ENCODE results near the gene ABTB2. TPM values are rescaled to one million over a fixed set of nuclear protein-coding genes. Genes with fewer than 3 reads are reported as not detected.

Gene ABTB2
- polyA plus RNA-seq, 1 of the 3 experiments (the other 2 are of a cell fraction), result 7.8 TPM

DNA sequence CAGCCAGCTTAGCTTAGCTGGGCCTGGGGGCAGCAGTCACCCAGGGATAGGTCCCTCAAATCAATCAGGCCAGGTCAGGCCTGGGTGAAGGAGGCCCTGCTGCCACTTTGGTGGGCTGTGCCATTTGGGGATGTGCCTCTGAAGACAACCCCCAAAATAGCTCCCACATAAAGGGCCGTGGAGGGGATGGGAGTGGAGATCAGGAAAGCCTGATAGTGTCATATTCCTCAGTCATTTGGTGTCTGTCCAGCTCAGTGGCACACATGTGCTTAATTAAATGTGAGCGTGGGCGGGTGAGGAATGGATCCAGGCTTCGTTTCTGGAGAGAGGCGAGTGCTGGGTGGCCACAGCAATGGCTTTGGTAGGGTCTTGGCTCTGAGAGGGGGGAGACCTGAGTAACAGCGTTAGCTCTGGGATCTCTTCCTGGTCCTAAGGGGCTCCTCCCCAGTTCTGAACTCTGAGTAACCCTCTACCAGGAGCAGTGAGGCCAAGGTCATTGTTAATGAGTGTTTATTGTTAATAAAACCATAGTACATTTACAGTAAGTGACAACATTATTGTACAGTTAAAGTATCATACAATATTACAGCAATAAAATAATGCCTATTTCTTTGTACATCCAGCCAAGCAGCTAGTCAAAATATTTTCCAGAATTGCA is 207.2 kb downstream of the ABTB2 start:
- Histone ChIP-seq H3K9me2 (no peaks in the 10 kb centered on the region), H3K4me2 (no peak overlapping the region), H3F3A (replicated peaks; ENCODE audit: insufficient read depth) (no peaks in the 10 kb centered on the region), H3K27me3 (ENCODE audit: insufficient read depth) (no peaks in the 10 kb centered on the region), H3K9me3 (no peaks in the 10 kb centered on the region), H3K4me3 (ENCODE audit: low read depth in 2 of 2, low read length in 1 of 2) (no peak overlapping the region), H3K4me1 (ENCODE audit: control insufficient read depth in 1 of 2, insufficient read depth in 2 of 2, low read depth in 1 of 2, low read length in 1 of 2) (peaks cover 0 to 28% of the 10 kb centered on the region in 2 experiments; a peak in 3 of 4 replicates), H3K27ac (ENCODE audit: low read depth in 2 of 2, low read length in 1 of 2) (peak overlapping the region in 1 of 2 experiments; percentile 70; a peak in 2 of 4 replicates), H2AFZ (ENCODE audit: low read depth) (no peak overlapping the region), H4K20me1 (ENCODE audit: insufficient read depth) (no peaks in the 10 kb centered on the region), H3K36me3 (replicated peaks in 1 of 2; ENCODE audit: control insufficient read depth in 1 of 2, insufficient read depth in 2 of 2, low read length in 1 of 2) (peaks cover 16 to 74% of the 10 kb centered on the region in 2 experiments), H3K9ac (no peak overlapping the region), H3K79me2 (ENCODE audit: insufficient read depth) (no peaks in the 10 kb centered on the region)
- DNase-seq, result peak; percentile 82
- ChIA-PET POLR2A (interaction anchor here (1.6 to 2.5 kb wide), 2 partner anchors 10 to 207 kb away, joined by 6 to 13 read pairs; partner anchors contain the start of gene ABTB2), CTCF (interaction anchor here (0.6 to 5.7 kb wide), 18 partner anchors 8 to 212 kb away, joined by 3 to 61 read pairs (median 4); partner anchors contain the start of gene ABTB2)
- WGBS (ENCODE audit: low lambda C conversion rate), result 66% methylated on average over 5 of the region's 6 CpGs
- TF ChIP-seq CHD2 (IDR thresholded peaks at IDR 0.05; ENCODE audit: low read length, partially characterized antibody) (peak; percentile 54), MEF2A (IDR thresholded peaks at IDR 0.05; ENCODE audit: borderline replicate concordance, low read depth) (no peak), GATA2 (CRISPR knock-in tag; IDR thresholded peaks at IDR 0.05) (peak; percentile 85), FOXJ3 (CRISPR knock-in tag; IDR thresholded peaks at IDR 0.05) (no peak), MXI1 (IDR thresholded peaks at IDR 0.05; ENCODE audit: low read depth, low read length) (peak; percentile 75), SIN3A (IDR thresholded peaks at IDR 0.05; ENCODE audit: borderline replicate concordance, low read depth, low read length) (no peak), JUND (IDR thresholded peaks at IDR 0.05) (no peak), TCF12 (IDR thresholded peaks at IDR 0.05) (0 out of 2 replicates have a peak, but pooled peaks have one; percentile 13), EP300 (IDR thresholded peaks at IDR 0.05; ENCODE audit: borderline replicate concordance in 1 of 2, low read depth in 1 of 2, low read length in 1 of 2) (peak in 1 of 2 experiments; percentile 73; a peak in 1 of 4 replicates), RAD21 (IDR thresholded peaks at IDR 0.05; ENCODE audit: low read length) (peak; percentile 13; the same call in 1 of the 2 replicates), RFX5 (IDR thresholded peaks at IDR 0.05; ENCODE audit: low read length) (no peak), RCOR1 (IDR thresholded peaks at IDR 0.05; ENCODE audit: low read length) (peak; percentile 79), NRF1 (IDR thresholded peaks at IDR 0.05; ENCODE audit: low read depth, low read length) (no peak)
- TF ChIP-seq, protein P1, sequence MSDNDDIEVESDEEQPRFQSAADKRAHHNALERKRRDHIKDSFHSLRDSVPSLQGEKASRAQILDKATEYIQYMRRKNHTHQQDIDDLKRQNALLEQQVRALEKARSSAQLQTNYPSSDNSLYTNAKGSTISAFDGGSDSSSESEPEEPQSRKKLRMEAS (IDR thresholded peaks at IDR 0.05; ENCODE audit: low read depth), result no peak
- TF ChIP-seq, protein P2, sequence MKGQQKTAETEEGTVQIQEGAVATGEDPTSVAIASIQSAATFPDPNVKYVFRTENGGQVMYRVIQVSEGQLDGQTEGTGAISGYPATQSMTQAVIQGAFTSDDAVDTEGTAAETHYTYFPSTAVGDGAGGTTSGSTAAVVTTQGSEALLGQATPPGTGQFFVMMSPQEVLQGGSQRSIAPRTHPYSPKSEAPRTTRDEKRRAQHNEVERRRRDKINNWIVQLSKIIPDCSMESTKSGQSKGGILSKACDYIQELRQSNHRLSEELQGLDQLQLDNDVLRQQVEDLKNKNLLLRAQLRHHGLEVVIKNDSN (IDR thresholded peaks at IDR 0.05; ENCODE audit: borderline replicate concordance, low read depth), result no peak
- TF ChIP-seq, protein P3, sequence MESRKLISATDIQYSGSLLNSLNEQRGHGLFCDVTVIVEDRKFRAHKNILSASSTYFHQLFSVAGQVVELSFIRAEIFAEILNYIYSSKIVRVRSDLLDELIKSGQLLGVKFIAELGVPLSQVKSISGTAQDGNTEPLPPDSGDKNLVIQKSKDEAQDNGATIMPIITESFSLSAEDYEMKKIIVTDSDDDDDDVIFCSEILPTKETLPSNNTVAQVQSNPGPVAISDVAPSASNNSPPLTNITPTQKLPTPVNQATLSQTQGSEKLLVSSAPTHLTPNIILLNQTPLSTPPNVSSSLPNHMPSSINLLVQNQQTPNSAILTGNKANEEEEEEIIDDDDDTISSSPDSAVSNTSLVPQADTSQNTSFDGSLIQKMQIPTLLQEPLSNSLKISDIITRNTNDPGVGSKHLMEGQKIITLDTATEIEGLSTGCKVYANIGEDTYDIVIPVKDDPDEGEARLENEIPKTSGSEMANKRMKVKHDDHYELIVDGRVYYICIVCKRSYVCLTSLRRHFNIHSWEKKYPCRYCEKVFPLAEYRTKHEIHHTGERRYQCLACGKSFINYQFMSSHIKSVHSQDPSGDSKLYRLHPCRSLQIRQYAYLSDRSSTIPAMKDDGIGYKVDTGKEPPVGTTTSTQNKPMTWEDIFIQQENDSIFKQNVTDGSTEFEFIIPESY (IDR thresholded peaks at IDR 0.05; ENCODE audit: borderline replicate concordance, low read depth), result no peak

Data from SK-N-SH (cell line).